Mesothelial cell of epicardium (in vitro differentiated cells): Measurements from ENCODE around the gene MAMDC2. TPM values are rescaled to one million over a fixed set of nuclear protein-coding genes. Genes with fewer than 3 reads are reported as not detected.

Experiments
- DNase-seq, 2 experiments: peaks; one replicate each; pipeline ENCODE4 v3.0.0; 2021; ENCODE audit warnings: low spot score in 2 of 2; ENCODE audit not compliant: unreplicated experiment in 2 of 2
- H3K27ac Mint-ChIP-seq: 2 replicates; pipeline ENCODE4 v1.8.0; 2021; ENCODE audit warnings: mixed read lengths
- H3K27me3 Mint-ChIP-seq: 2 replicates; pipeline ENCODE4 v1.8.0; 2021; ENCODE audit warnings: low read depth, mixed read lengths
- H3K36me3 Mint-ChIP-seq: 2 replicates; pipeline ENCODE4 v1.8.0; 2021; ENCODE audit warnings: mixed read lengths
- H3K4me1 Mint-ChIP-seq: 2 replicates; pipeline ENCODE4 v1.8.0; 2021; ENCODE audit warnings: mixed read lengths
- H3K4me3 Mint-ChIP-seq: 2 replicates; pipeline ENCODE4 v1.8.0; 2021; ENCODE audit warnings: mild to moderate bottlenecking, moderate library complexity, mixed read lengths
- H3K9me3 Mint-ChIP-seq: 2 replicates; pipeline ENCODE4 v1.8.0; 2021; ENCODE audit warnings: mixed read lengths
- total RNA-seq: library from RNA; stranded (reverse); gene quantifications from 3 replicates; pipeline ENCODE4 v1.2.1, GENCODE V29; 2021
- TF ChIP-seq, protein P1 (sequence below): fragments of 200-600 bp; sonication (generic); IDR thresholded peaks from one replicate; pipeline ENCODE4 v1.5.0; 2021; ENCODE audit warnings: antibody characterized with exemption; ENCODE audit not compliant: unreplicated experiment

The MAMDC2 gene
- total RNA-seq, 1 donor from 2014 or later = 0.49 TPM

DNA sequence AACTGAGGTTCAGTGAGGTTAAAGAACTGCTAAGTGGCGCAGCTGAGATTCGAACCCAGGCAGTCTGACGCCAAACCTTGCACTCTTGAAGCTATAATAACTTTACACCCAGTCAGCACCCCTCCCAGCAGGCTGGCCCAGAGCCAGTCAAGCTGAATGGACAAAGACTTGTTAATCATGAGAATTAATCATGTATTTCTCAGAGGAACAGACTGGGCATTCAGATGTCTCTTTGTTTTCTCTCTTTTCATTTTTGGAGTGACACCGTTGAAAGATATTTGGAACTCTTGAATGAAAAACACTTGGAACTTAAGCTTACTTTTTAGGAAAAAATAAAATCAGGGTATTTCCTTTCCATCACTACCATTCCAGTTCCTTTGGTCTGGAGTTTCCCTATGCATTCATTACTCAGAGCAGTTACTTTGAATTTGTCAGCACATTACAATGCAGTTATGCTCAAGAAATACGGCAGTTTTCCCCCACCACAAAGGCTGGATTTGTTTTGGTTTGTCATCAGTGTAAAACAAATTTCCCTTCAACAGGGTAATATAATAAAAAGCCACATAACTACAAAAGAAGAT is 22.6 kb upstream of the MAMDC2 start:
- TF ChIP-seq, protein P1, sequence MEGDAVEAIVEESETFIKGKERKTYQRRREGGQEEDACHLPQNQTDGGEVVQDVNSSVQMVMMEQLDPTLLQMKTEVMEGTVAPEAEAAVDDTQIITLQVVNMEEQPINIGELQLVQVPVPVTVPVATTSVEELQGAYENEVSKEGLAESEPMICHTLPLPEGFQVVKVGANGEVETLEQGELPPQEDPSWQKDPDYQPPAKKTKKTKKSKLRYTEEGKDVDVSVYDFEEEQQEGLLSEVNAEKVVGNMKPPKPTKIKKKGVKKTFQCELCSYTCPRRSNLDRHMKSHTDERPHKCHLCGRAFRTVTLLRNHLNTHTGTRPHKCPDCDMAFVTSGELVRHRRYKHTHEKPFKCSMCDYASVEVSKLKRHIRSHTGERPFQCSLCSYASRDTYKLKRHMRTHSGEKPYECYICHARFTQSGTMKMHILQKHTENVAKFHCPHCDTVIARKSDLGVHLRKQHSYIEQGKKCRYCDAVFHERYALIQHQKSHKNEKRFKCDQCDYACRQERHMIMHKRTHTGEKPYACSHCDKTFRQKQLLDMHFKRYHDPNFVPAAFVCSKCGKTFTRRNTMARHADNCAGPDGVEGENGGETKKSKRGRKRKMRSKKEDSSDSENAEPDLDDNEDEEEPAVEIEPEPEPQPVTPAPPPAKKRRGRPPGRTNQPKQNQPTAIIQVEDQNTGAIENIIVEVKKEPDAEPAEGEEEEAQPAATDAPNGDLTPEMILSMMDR = no peak
- Mint-ChIP-seq H3K27ac (peak overlapping the region; percentile 86), H3K27me3 (peaks cover 7% of the 10 kb centered on the region), H3K4me1 (peaks cover 35% of the 10 kb centered on the region), H3K36me3 (no peaks in the 10 kb centered on the region), H3K9me3 (peaks cover 17% of the 10 kb centered on the region), H3K4me3 (no peak overlapping the region)
- DNase-seq = no peak

DNA sequence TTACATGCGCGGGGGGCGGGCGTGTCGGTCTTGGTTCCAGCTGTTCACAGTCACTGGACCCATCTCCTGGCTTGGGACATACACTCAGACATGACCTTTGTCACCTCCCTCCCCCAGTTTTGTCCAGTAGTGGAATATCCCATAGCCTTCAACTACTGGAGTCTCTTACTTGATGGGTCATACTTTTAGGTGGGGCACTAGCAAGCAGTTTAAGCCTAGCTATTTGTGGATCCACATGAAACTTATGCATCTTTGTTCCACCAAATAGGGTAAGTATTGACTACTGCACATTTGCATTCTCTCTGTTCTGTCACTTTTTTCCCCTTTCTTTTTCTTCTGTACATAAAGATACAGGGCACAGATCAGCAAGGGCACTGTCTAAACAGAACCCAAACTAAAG is 15.4 kb upstream of the MAMDC2 start:
- TF ChIP-seq, protein P1 = no peak
- H3K27ac Mint-ChIP-seq = no peak overlapping the region
- peaks cover 22% of the 10 kb centered on the region for H3K27me3 Mint-ChIP-seq
- H3K4me1 Mint-ChIP-seq = no peaks in the 10 kb centered on the region
- H3K36me3 Mint-ChIP-seq = no peaks in the 10 kb centered on the region
- DNase-seq = no peak
- H3K9me3 Mint-ChIP-seq = peaks cover 36% of the 10 kb centered on the region
- H3K4me3 Mint-ChIP-seq = no peak overlapping the region

DNA sequence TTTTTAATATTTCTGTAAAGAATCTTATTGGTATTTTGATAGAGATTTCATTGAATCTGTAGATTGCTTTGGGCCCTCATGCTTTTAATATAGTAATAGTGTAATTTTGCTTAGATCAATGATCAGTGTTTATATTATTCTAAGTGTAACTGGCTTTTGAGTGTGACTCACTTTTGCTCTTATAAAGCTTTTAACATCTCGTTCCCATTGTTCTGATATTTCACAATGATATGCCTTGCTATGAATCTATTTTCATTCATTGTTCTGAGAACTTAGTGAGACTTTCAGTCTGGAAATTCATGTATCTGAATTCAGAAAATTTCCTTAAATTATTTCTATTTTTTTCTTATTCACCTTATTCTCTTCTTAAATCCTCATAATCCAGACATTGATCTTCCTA is 13.5 kb upstream of the MAMDC2 start:
- Mint-ChIP-seq H3K36me3 (no peaks in the 10 kb centered on the region), H3K4me3 (no peak overlapping the region), H3K27me3 (peaks cover 20% of the 10 kb centered on the region), H3K4me1 (no peaks in the 10 kb centered on the region), H3K9me3 (peaks cover 25% of the 10 kb centered on the region), H3K27ac (no peak overlapping the region)
- DNase-seq = no peak
- TF ChIP-seq, protein P1 = no peak

DNA sequence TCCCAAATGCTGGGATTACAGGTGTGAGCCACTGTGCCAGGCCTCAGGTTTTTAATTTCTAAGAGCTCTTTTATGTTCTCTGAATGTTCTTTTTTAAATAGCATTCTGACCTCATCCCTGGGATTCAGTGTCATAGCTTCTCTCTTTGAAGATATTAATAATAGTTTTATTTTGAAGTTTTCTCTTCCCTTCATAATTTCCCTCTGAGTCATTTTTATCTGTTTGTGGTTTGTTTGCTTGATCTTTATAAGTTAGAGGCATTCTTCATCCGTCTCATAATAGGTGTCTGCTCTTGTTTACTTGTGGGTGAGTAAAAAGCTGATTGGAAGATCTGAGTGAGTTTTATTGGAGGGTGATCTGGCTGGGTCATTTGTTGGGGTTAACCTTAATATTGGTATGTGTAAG is 12.5 kb upstream of the MAMDC2 start:
- Mint-ChIP-seq H3K27ac (no peak overlapping the region), H3K4me3 (no peak overlapping the region), H3K4me1 (no peaks in the 10 kb centered on the region), H3K9me3 (peaks cover 18% of the 10 kb centered on the region), H3K27me3 (peaks cover 16% of the 10 kb centered on the region), H3K36me3 (no peaks in the 10 kb centered on the region)
- TF ChIP-seq, protein P1 = no peak
- no peak for DNase-seq

DNA sequence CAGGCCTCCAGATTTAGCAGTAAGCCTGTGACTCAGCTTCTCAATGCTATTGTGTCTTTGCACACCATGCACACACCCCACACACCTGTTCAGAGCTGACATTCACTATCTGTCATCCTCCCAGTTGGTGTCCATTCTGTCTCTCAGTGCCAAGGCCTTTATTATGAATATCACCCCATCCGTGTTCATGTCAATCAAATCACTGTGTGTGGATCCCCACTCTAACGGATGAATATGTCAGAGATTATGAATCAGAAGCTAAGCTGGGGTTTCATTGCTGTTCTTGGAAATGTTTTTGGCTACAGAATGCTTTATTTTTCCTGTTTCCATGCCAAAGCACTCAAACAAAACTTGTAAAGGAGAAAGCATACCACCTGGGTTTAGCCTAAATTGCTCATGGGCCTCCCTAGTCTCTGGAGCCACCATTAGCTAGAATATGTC is 9.4 kb upstream of the MAMDC2 start:
- peaks cover 18% of the 10 kb centered on the region for H3K9me3 Mint-ChIP-seq
- no peak for DNase-seq
- TF ChIP-seq, protein P1 = no peak
- peaks cover 3% of the 10 kb centered on the region for H3K27me3 Mint-ChIP-seq
- H3K27ac Mint-ChIP-seq = no peak overlapping the region
- no peak overlapping the region for H3K4me3 Mint-ChIP-seq
- no peaks in the 10 kb centered on the region for H3K36me3 Mint-ChIP-seq
- H3K4me1 Mint-ChIP-seq = peaks cover 4% of the 10 kb centered on the region

DNA sequence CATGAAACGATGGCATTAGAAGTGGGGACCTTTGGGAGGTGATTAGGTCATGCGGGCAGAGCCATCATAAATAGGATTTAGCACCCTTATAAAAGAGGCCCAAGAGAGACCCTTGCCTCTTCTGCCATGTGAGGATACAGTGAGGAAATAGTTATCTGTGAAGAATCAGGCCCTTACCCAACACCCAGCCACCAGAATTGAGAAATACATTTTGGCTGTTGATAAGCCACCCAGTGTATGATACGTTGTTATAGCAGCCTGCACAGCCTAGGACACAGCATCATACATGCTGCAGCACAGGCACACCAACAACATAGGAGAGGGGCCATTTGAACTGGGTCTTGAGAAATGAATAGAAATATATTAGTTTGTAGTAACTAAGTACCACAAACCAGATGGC is 8.0 kb upstream of the MAMDC2 start:
- Mint-ChIP-seq H3K27me3 (peaks cover 3% of the 10 kb centered on the region), H3K9me3 (peaks cover 6% of the 10 kb centered on the region), H3K4me1 (peaks cover 4% of the 10 kb centered on the region), H3K27ac (no peak overlapping the region), H3K4me3 (no peak overlapping the region), H3K36me3 (no peaks in the 10 kb centered on the region)
- DNase-seq = no peak
- TF ChIP-seq, protein P1 = no peak
